ENCODE results near the gene SLC25A12.
"Not testable (repeated sequence)": the region's sequence is repeated elsewhere in the genome, so short reads cannot be mapped to it uniquely, and the experiment has no call there.

SLC25A12 gene, protein sequence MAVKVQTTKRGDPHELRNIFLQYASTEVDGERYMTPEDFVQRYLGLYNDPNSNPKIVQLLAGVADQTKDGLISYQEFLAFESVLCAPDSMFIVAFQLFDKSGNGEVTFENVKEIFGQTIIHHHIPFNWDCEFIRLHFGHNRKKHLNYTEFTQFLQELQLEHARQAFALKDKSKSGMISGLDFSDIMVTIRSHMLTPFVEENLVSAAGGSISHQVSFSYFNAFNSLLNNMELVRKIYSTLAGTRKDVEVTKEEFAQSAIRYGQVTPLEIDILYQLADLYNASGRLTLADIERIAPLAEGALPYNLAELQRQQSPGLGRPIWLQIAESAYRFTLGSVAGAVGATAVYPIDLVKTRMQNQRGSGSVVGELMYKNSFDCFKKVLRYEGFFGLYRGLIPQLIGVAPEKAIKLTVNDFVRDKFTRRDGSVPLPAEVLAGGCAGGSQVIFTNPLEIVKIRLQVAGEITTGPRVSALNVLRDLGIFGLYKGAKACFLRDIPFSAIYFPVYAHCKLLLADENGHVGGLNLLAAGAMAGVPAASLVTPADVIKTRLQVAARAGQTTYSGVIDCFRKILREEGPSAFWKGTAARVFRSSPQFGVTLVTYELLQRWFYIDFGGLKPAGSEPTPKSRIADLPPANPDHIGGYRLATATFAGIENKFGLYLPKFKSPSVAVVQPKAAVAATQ

DNA sequence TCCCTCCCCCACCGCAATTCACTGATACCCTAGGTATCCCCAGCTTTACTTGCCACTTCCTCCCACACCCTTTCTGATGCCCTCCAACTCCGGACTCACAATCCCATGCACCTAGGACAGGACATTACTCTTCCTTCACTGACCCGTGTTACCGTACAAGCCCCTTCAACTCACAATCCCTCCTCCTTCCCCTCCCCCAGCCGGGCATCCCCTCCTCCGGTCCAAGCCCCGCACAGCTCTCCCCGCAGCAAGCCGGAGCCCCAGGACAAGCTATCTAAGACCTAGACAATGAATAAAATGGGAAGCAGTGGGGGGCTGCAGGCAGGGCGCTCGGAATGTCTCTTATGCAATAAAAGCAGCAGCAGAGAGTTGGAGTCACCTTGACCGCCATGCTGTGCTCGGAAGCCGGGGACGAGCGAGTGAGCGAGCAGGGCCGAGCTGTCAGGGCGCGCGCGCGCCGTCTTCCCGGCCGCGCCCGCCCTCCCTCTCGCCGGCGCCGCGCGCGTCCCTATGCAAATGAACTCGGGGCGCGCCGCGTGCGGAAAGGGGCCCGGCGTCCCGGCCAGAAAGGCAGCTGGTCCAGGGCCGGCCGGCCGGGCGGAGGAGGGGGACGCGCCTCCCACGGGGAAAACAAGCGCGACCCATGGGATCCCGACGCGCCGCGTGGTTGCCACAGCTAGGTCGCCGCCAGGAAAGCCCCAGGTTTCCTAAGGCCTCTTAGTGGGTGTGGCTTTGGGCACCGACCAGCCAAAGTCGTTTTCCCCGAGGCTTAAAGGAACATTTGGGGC is at the start of gene SLC25A12:
Gene SLC25A12 (minus strand): TSS at position 421 of the 788 bp plus-strand sequence. CDS start 30 bp downstream, at position 391.
- DNase-seq (ENCODE audit: low read depth in 3 of 3): peak; percentile 55 to 69 (median 56)

- no peak for DNase-seq (ENCODE audit: low read depth in 3 of 3)
Measured at GRCh38 chr2:171941316-171941699, 47.3 kb upstream of the SLC25A12 start.

GRCh38 chr2:171939743-171940071 is 45.7 kb upstream of the SLC25A12 start:
- no peak for DNase-seq (ENCODE audit: low read depth in 3 of 3)

- no peak for DNase-seq (ENCODE audit: low read depth in 3 of 3)
Measured at GRCh38 chr2:171939058-171939742, 45.2 kb upstream of the SLC25A12 start.

- no peak for DNase-seq (ENCODE audit: low read depth in 3 of 3)
Measured at GRCh38 chr2:171930385-171930784, 36.3 kb upstream of the SLC25A12 start.

DNA sequence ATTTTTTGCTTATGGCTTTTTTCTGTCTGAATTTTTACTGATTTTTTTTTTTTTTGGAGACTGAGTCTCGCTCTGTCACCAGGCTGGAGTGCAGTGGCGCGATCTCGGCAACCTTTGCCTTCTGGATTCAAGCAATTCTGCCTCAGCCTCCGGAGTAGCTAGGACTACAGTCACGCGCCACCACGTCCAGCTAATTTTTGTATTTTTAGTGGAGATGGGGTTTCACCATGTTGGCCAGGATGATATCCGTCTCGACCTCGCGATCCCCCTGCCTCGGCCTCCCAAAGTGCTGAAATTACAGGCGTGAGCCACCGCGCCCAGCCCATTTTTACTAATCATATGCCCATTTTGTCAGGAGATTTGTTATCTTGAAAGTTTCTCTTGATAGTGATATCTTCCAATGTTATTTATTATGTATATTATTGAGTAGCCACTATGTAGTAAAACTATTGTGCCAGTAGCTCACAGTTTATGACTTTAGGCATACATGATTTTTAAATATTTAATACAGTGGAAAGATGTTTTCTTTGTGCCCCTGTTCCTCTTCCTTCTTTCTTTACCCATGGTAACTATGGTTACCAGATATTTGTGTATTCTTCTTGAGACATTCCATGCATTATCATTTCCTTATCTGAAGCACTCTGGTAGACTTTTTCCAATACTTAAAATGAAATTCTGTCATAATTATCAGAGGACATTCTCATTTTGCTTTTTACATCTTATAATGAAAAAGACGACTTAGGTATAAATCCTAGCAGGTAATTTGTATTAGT is 30.3 kb upstream of the SLC25A12 start:
- no peak for DNase-seq (ENCODE audit: low read depth in 3 of 3)

DNA sequence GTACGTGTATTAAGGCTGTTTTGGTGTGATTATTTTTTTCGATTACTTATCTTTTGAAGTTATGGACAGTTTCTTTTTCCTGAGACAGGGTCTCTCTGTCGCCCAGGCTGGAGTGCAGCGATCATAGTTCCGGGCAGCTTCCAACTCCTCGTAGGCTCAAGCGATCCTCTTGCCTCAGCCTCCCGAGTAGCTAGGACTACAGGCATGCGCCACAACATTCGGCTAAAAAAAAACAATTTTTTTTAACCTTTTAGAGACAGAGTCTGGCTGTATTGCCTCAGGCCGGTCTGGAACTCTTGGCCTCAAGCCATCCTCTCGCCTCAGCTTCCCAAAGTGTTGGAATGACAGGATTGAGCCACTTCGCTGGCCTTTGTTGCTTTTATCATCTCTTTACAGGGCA is 29.2 kb upstream of the SLC25A12 start:
- no peak for DNase-seq (ENCODE audit: low read depth in 3 of 3)

- peak; percentile 97 to 99 (median 98) for DNase-seq (ENCODE audit: low read depth in 3 of 3)
Measured at GRCh38 chr2:171922230-171923022, 28.4 kb upstream of the SLC25A12 start, which contains the start of gene HAT1. TSS of gene HAT1 (plus strand) at chr2:171922461. CDS start at chr2:171922501, 40 bp downstream.

- no peak for DNase-seq (ENCODE audit: low read depth in 3 of 3)
Measured at GRCh38 chr2:171921970-171922229, 27.9 kb upstream of the SLC25A12 start.

GRCh38 chr2:171919453-171919852 is 25.4 kb upstream of the SLC25A12 start:
- no peak for DNase-seq (ENCODE audit: low read depth in 3 of 3)

- DNase-seq (ENCODE audit: low read depth in 3 of 3): no peak
Measured at GRCh38 chr2:171913517-171913916, 19.5 kb upstream of the SLC25A12 start.

DNA sequence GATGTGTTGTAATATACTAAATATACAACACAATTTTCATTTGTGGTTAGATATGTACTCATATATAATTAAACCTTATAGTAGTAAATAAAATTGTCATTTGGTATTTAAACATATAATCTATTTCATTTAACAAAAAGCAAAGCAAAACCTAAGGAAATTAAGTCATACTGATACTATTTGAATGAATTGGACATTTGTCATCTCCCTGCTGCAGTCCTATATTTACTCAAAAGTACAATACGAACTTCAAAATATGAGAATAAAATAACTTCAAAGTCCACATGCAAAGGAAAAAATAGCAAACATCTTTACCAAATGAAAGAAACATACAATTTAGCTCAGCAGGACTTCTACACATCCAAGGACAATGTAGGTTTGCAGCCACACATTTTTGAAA is 16.4 kb upstream of the SLC25A12 start:
- no peak for DNase-seq (ENCODE audit: low read depth in 3 of 3)

GRCh38 chr2:171909266-171909665 is 15.2 kb upstream of the SLC25A12 start:
- DNase-seq (ENCODE audit: low read depth in 3 of 3): no peak

GRCh38 chr2:171908235-171908634 is 14.2 kb upstream of the SLC25A12 start:
- DNase-seq (ENCODE audit: low read depth in 3 of 3): no peak

GRCh38 chr2:171902840-171903420 is 8.9 kb upstream of the SLC25A12 start:
- DNase-seq (ENCODE audit: low read depth in 3 of 3): no peak

DNA sequence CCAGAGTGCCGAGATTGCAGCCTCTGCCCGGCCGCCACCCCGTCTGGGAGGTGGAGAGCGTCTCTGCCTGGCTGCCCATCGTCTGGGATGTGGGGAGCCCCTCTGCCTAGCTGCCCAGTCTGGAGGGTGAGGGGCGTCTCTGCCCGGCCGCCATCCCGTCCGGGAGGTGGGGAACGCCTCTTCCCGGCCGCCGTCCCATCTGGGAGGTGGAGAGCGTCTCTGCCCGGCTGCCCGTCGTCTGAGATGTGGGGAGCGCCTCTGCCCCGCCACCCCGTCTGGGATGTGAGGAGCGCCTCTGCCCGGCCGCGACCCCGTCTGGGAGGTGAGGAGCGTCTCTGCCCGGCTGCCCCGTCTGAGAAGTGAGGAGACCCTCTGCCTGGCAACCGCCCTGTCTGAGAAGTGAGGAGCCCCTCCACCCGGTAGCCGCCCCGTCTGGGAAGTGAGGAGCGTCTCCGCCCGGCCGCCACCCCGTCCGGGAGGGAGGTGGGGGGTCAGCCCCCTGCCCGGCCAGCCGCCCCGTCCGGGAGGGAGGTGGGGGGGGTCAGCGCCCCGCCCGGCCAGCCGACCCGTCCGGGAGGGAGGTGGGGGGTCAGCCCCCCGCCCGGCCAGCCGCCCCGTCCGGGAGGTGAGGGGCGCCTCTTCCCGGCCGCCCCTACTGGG is 5.7 kb upstream of the SLC25A12 start:
- not testable (repeated sequence) for DNase-seq (ENCODE audit: low read depth in 3 of 3)

DNA sequence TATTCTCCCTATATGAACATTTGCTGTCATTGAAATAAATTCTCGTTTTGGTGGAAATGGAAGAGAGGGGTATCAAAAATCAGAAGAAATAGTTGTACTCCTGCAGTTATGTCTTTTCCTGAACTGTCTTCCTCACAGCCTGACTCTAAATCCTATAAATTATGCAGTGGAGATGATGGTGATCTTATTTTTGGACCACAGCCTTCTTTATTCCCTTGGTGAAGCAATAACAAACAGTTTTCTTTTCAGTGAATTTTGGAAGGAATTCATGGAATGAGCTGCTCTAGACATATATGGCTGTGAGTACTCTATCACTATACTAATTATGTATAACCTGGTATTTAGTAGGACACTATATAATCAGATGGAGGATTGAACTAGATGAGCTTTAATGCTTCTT is 1.7 kb upstream of the SLC25A12 start:
- no peak for DNase-seq (ENCODE audit: low read depth in 3 of 3)

- DNase-seq (ENCODE audit: low read depth in 3 of 3): no peak
Measured at GRCh38 chr2:171894612-171894947, 536 bp upstream of the SLC25A12 start.

GRCh38 chr2:171893196-171893823 is 734 bp downstream of the SLC25A12 start:
- DNase-seq (ENCODE audit: low read depth in 3 of 3): no peak

All from stimulated activated CD4-positive, alpha-beta T cell treated with anti-CD3 and anti-CD28 coated beads, TNF-alpha, amount 100 ng/mL, for 48 hours (primary cell).